H1 (cell line): ENCODE data around the gene TGFB1I1. TPM values are rescaled to one million over a fixed set of nuclear protein-coding genes. Genes with fewer than 3 reads are reported as not detected.

Experiments used
- CTCF ChIA-PET: fragments of 300-600 bp; sonication (Branson Sonifier 250); formaldehyde crosslinking; loops from one replicate; lab custom pipeline; 2021; ENCODE audit not compliant: partially characterized antibody; lab: Charles Lee
- POLR2A ChIA-PET: fragments of 300-600 bp; sonication (Branson Sonifier 250); formaldehyde crosslinking; loops from one replicate; lab custom pipeline; 2021; ENCODE audit warnings: inconsistent platforms; ENCODE audit not compliant: partially characterized antibody; lab: Charles Lee
- DNase-seq, 2 experiments: peaks; one replicate each; pipeline versions ENCODE4 v3.0.0 to v3.0.0-alpha.2; 2010 to 2022; ENCODE audit warnings: low spot score in 2 of 2, low read depth in 1 of 2, mixed read lengths in 1 of 2
- FAIRE-seq: peaks from 2 replicates; lab custom pipeline; 2011; peaks lifted over from hg19 to GRCh38; lab: Jason Lieb, UNC
- H2AFZ ChIP-seq: 2 replicates; pipeline ENCODE4 v1.8.1; 2012; ENCODE audit warnings: low read length, inconsistent platforms
- H2AK5ac ChIP-seq: 2 replicates; pipeline ENCODE4 v1.6.1; 2013; ENCODE audit warnings: low read depth, low read length
- H2BK120ac ChIP-seq: replicated peaks from 2 replicates; pipeline ENCODE3; 2013; ENCODE audit warnings: low read depth, low read length, inconsistent platforms
- H2BK12ac ChIP-seq: 2 replicates; pipeline ENCODE4 v1.6.1; 2013; ENCODE audit warnings: low read depth, low read length
- H2BK15ac ChIP-seq: 2 replicates; pipeline ENCODE4 v1.6.1; 2013; ENCODE audit warnings: low read length
- H2BK20ac ChIP-seq: 2 replicates; pipeline ENCODE4 v1.6.1; 2013; ENCODE audit warnings: low read length
- H2BK5ac ChIP-seq: 2 replicates; pipeline ENCODE4 v1.6.1; 2013; ENCODE audit warnings: low read depth, low read length
- H3K14ac ChIP-seq: 2 replicates; pipeline ENCODE4 v1.6.1; 2013; ENCODE audit warnings: inconsistent platforms; ENCODE audit not compliant: insufficient read length
- H3K18ac ChIP-seq: 2 replicates; pipeline ENCODE4 v1.6.1; 2013; ENCODE audit warnings: low read length; ENCODE audit errors: extremely low read depth
- H3K23ac ChIP-seq: 2 replicates; pipeline ENCODE4 v1.6.1; 2013; ENCODE audit warnings: inconsistent platforms; ENCODE audit not compliant: insufficient read length
- H3K23me2 ChIP-seq: 2 replicates; pipeline ENCODE4 v1.6.1; 2013; ENCODE audit warnings: low read depth, low read length
- H3K27ac ChIP-seq: 2 replicates; pipeline ENCODE4 v1.6.1; 2011; ENCODE audit warnings: low read depth, low read length, inconsistent platforms
- H3K27me3 ChIP-seq, 4 experiments: replicated peaks in 1 of 4; 1 replicate in 1 of 4; 2 replicates in 3 of 4; pipeline versions ENCODE4 v1.6.1 to v1.8.1; 2011 to 2013; ENCODE audit warnings: low read length in 3 of 4, mild to moderate bottlenecking in 3 of 4, inconsistent platforms in 2 of 4, mixed read lengths in 2 of 4, moderate library complexity in 1 of 4; ENCODE audit not compliant: control insufficient read depth in 3 of 4, insufficient read depth in 3 of 4; ENCODE audit errors: extremely low read depth in 1 of 4
- H3K36me3 ChIP-seq, 4 experiments: 2 replicates each; pipeline versions ENCODE4 v1.6.1 to v1.8.1; 2011 to 2013; ENCODE audit warnings: mild to moderate bottlenecking in 4 of 4, low read length in 3 of 4, moderate library complexity in 2 of 4, control low read depth in 1 of 4, inconsistent platforms in 1 of 4; ENCODE audit not compliant: insufficient read depth in 4 of 4, control insufficient read depth in 2 of 4
- H3K4ac ChIP-seq: replicated peaks from 2 replicates; pipeline ENCODE3; 2013; ENCODE audit warnings: low read length, low read depth, mixed read lengths, inconsistent platforms; ENCODE audit not compliant: insufficient read length
- H3K4me1 ChIP-seq, 4 experiments: replicated peaks in 1 of 4; 1 replicate in 1 of 4; 2 replicates in 3 of 4; pipeline versions ENCODE4 v1.6.1 to v1.8.1; 2011 to 2013; ENCODE audit warnings: low read length in 3 of 4, inconsistent platforms in 2 of 4, mixed read lengths in 1 of 4; ENCODE audit not compliant: insufficient read depth in 4 of 4, control insufficient read depth in 3 of 4
- H3K4me2 ChIP-seq, 2 experiments: 2 replicates each; pipeline versions ENCODE4 v1.6.1 to v1.8.1; 2011 to 2013; ENCODE audit warnings: low read depth in 2 of 2, low read length in 2 of 2, control low read depth in 1 of 2, inconsistent platforms in 1 of 2, mild to moderate bottlenecking in 1 of 2; ENCODE audit not compliant: insufficient read depth in 1 of 2
- H3K4me3 ChIP-seq, 4 experiments: fragments of 200-600, 300-600 bp in 1 of 4; sonication (generic), shearing (Covaris generic), sonication (Bioruptor Twin) in 1 of 4; 2 replicates each; pipeline versions ENCODE4 v1.5.1 to v1.8.1; 2011 to 2016; ENCODE audit warnings: low read length in 4 of 4, low read depth in 3 of 4, control low read depth in 2 of 4, inconsistent platforms in 2 of 4, mild to moderate bottlenecking in 2 of 4, mixed read lengths in 1 of 4, moderate library complexity in 1 of 4; ENCODE audit not compliant: insufficient read depth in 2 of 4; ENCODE audit errors: extremely low read depth in 1 of 4
- H3K56ac ChIP-seq: replicated peaks from 2 replicates; pipeline ENCODE3; 2013; ENCODE audit warnings: low read depth, mild to moderate bottlenecking, mixed read lengths, low read length, inconsistent platforms; ENCODE audit not compliant: insufficient read length
- H3K79me1 ChIP-seq: 2 replicates; pipeline ENCODE4 v1.6.1; 2013; ENCODE audit warnings: low read depth, low read length, control low read depth
- H3K79me2 ChIP-seq, 2 experiments: 2 replicates each; pipeline versions ENCODE4 v1.6.1 to v1.8.1; 2012 to 2013; ENCODE audit warnings: low read length in 2 of 2, mild to moderate bottlenecking in 2 of 2, inconsistent platforms in 1 of 2; ENCODE audit not compliant: insufficient read depth in 2 of 2, control insufficient read depth in 1 of 2
- H3K9ac ChIP-seq, 4 experiments: replicated peaks in 1 of 4; 1 replicate in 1 of 4; 2 replicates in 3 of 4; pipeline versions ENCODE4 v1.6.1 to v1.8.1; 2011 to 2013; ENCODE audit warnings: low read depth in 3 of 4, low read length in 3 of 4, control low read depth in 2 of 4, mild to moderate bottlenecking in 2 of 4, moderate library complexity in 2 of 4, inconsistent platforms in 1 of 4; ENCODE audit errors: extremely low read depth in 1 of 4
- H3K9me3 ChIP-seq, 2 experiments: 2 replicates each; pipeline versions ENCODE4 v1.6.1 to v1.8.1; 2012 to 2013; ENCODE audit warnings: mild to moderate bottlenecking in 2 of 2, moderate library complexity in 2 of 2, control low read depth in 1 of 2, inconsistent platforms in 1 of 2, low read depth in 1 of 2, low read length in 1 of 2, mixed read lengths in 1 of 2; ENCODE audit not compliant: insufficient read depth in 2 of 2
- H4K20me1 ChIP-seq, 2 experiments: replicated peaks in 1 of 2; 2 replicates each; pipeline versions ENCODE3 to v1.8.1; 2011 to 2013; ENCODE audit warnings: inconsistent platforms in 2 of 2, low read length in 2 of 2, mild to moderate bottlenecking in 1 of 2; ENCODE audit not compliant: insufficient read depth in 2 of 2, control insufficient read depth in 1 of 2
- H4K5ac ChIP-seq: 2 replicates; pipeline ENCODE4 v1.6.1; 2013; ENCODE audit warnings: low read length, low read depth, mixed read lengths, inconsistent platforms; ENCODE audit not compliant: insufficient read length
- H4K8ac ChIP-seq: 2 replicates; pipeline ENCODE4 v1.8.0; 2013; ENCODE audit warnings: mild to moderate bottlenecking, moderate library complexity, low read length, inconsistent platforms; ENCODE audit not compliant: insufficient read depth; ENCODE audit errors: extremely low read depth
- H4K91ac ChIP-seq: replicated peaks from 2 replicates; pipeline ENCODE3; 2013; ENCODE audit warnings: low read length, mixed read lengths, inconsistent platforms; ENCODE audit not compliant: insufficient read length
- CBX8 ChIP-seq: fragments of 300-800, 300-1000 bp; sonication (generic); IDR thresholded peaks from 2 replicates; pipeline ENCODE4 v1.7.1; 2016; ENCODE audit warnings: low read depth, low read length, borderline replicate concordance
- EGR1 ChIP-seq: IDR thresholded peaks from 2 replicates; pipeline ENCODE4 v1.6.1; 2011; ENCODE audit warnings: low read depth, low read length, borderline replicate concordance
- EP300 ChIP-seq, 2 experiments: IDR thresholded peaks; 1 replicate in 1 of 2; 2 replicates in 1 of 2; pipeline ENCODE4 v1.6.1; 2011 to 2012; ENCODE audit warnings: low read depth in 2 of 2, low read length in 2 of 2, mild to moderate bottlenecking in 2 of 2, borderline replicate concordance in 1 of 2, inconsistent platforms in 1 of 2, moderate library complexity in 1 of 2
- KDM5A ChIP-seq: fragments of 200-600 bp; IDR thresholded peaks from 2 replicates; pipeline ENCODE4 v1.7.1; 2012; ENCODE audit warnings: mild to moderate bottlenecking, low read length, inconsistent platforms, mixed read lengths
- RFX5 ChIP-seq: IDR thresholded peaks from 2 replicates; pipeline ENCODE4 v1.6.1; 2011; ENCODE audit warnings: low read depth, low read length, improper control_type of control experiment, borderline replicate concordance
- WGBS, 2 experiments: shearing (Covaris generic) in 1 of 2; methylation state at CpG; one replicate each; pipeline versions ENCODE4 v1.1.6 to v1.1.7; 2013 to 2015; ENCODE audit warnings: low lambda C conversion rate in 2 of 2, mixed read lengths in 2 of 2, inconsistent platforms in 1 of 2, low coverage in 1 of 2, missing lambda C conversion rate in 1 of 2; ENCODE audit not compliant: insufficient replicate concordance in 2 of 2, insufficient coverage in 1 of 2, insufficient read length in 1 of 2; ENCODE audit errors: extremely low coverage in 1 of 2, missing lambda C conversion rate in 1 of 2; 5-methylcytosine and 5-hydroxymethylcytosine counted together
- polyA plus RNA-seq, 7 experiments: library from polyadenylated mRNA; depleted of rRNA in 3 of 7; stranded (reverse) in 5 of 7; unstranded in 2 of 7; fragments of >200 nt in 5 of 7; fragments of 200-250 nt in 2 of 7; gene quantifications; 1 replicate in 5 of 7; 2 replicates in 1 of 7; 4 replicates in 1 of 7; pipeline versions ENCODE4 v1.2.1 to v1.2.3, GENCODE V29; 2011 to 2013; ENCODE audit warnings: missing spikeins in 2 of 7, mixed read lengths in 2 of 7
- total RNA-seq: library from RNA; stranded (reverse); fragmentation: NEBNext Ultra II Directional; extraction: Animal tissue kit (Norgen Biotek cat#: 25700); gene quantifications from 2 replicates; pipeline ENCODE4 v1.2.1, GENCODE V29; 2021

The TGFB1I1 gene
- total and polyA plus RNA-seq, 2 of the 8 experiments (the other 6 are each of a cell fraction or from before 2014, with no cell fraction given): 5.6 to 5.8 TPM

DNA sequence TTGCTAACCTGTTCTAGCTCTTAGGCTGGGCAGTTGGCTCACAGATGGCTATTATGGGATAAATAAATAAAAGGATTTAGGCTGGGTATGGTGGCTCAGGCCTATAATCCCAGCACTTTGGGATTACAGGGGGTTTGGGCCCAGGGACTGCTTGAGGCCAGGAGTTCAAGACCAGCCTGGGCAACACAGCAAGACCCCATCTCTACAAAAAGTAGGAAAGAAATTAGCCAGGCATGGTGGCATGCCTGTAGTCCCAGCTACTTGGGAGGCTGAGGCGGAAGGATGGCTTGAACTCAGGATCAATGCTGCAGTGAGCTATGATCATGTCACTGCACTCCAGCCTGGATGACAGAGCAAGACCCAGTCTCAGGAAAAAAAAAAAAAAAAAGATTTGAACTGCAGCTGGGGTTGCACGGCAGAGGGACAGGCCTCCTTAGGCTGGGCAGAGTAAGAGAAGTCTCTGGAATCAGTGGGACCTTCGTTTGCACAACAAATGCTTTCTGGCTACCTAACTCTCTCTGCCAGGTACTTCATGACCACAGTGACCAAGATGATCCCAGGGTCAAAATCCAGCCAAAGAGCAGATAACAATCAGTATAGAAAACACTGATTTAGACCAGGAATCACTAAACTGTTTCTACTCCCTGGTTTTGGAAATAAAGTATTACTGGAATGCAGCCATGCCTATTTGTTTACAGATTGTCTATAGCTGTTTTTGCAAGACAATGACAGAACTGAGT, 29.4 kb downstream of the TGFB1I1 start:
- Histone ChIP-seq H3K27ac (no peak overlapping the region), H3K36me3 (peaks cover 0 to 3% (median under 1%) of the 10 kb centered on the region in 4 experiments; a peak in 1 of 8 replicates), H3K56ac (no peak overlapping the region), H2BK20ac (no peak overlapping the region), H4K8ac (no peak overlapping the region), H2BK5ac (no peak overlapping the region), H3K14ac (no peak overlapping the region), H3K4me3 (peak overlapping the region in 1 of 4 experiments; percentile 27; a peak in 1 of 8 replicates), H3K9ac (no peak overlapping the region), H3K23ac (no peak overlapping the region), H3K79me1 (no peaks in the 10 kb centered on the region), H3K9me3 (no peaks in the 10 kb centered on the region), H2BK12ac (no peak overlapping the region), H2AFZ (no peak overlapping the region), H3K4ac (no peak overlapping the region), H4K20me1 (no peaks in the 10 kb centered on the region), H3K4me1 (peaks cover 2 to 10% (median 5%) of the 10 kb centered on the region in 4 experiments), H3K23me2 (no peaks in the 10 kb centered on the region), H4K91ac (no peak overlapping the region), H2BK15ac (no peak overlapping the region), H3K18ac (no peak overlapping the region), H2AK5ac (no peak overlapping the region), H4K5ac (no peak overlapping the region), H3K79me2 (no peaks in the 10 kb centered on the region), H2BK120ac (no peak overlapping the region), H3K27me3 (no peaks in the 10 kb centered on the region), H3K4me2 (peak overlapping the region; percentile 18 to 59; a peak in 3 of 4 replicates)
- 74% methylated on average over 3 of the region's 3 CpGs; no CpG with 5 or more reads in 1 of the 2 experiments for WGBS, 2 experiments
- TF ChIP-seq RFX5: no peak
- TF ChIP-seq KDM5A: no peak
- no peak for TF ChIP-seq CBX8
- TF ChIP-seq EGR1: no peak
- TF ChIP-seq EP300 (IDR thresholded peaks at IDR 0.05; ENCODE audit: borderline replicate concordance in 1 of 2, low read depth in 2 of 2, low read length in 2 of 2): no peak
- FAIRE-seq (no peak), DNase-seq (no peak)
- CTCF ChIA-PET: interaction anchor here (1.7 to 2.0 kb wide), 4 partner anchors 12 to 210 kb away, joined by 4 to 7 read pairs (median 6); no protein-coding TSS in a partner anchor
- POLR2A ChIA-PET: interaction anchor here (1.1 to 10.6 kb wide), 2 partner anchors 13 to 67 kb away, joined by 3 to 69 read pairs; no protein-coding TSS in a partner anchor
